Endothelial cell of umbilical vein (primary cell): ENCODE measurements around the gene MT1H.

ENCODE experiments used
- JUN ChIP-seq: IDR thresholded peaks from 2 replicates; pipeline ENCODE4 v1.6.1; 2011; ENCODE audit warnings: borderline replicate concordance, low read depth; ENCODE audit not compliant: insufficient read length, insufficient read depth
- TF ChIP-seq, protein P1 (sequence below), 2 donors: IDR thresholded peaks; 1 replicate in 1 of 2; 2 replicates in 1 of 2; pipeline ENCODE4 v1.5.1; 2011; ENCODE audit warnings: low read length in 2 of 2, mild to moderate bottlenecking in 2 of 2, moderate library complexity in 2 of 2, control low read depth in 1 of 2, inconsistent platforms in 1 of 2, low read depth in 1 of 2; ENCODE audit not compliant: insufficient read depth in 1 of 2; ENCODE audit errors: extremely low read depth in 1 of 2
- TF ChIP-seq, protein P2 (sequence below): IDR thresholded peaks from 2 replicates; pipeline ENCODE4 v1.6.1; 2011; ENCODE audit not compliant: insufficient read depth, insufficient read length

DNA sequence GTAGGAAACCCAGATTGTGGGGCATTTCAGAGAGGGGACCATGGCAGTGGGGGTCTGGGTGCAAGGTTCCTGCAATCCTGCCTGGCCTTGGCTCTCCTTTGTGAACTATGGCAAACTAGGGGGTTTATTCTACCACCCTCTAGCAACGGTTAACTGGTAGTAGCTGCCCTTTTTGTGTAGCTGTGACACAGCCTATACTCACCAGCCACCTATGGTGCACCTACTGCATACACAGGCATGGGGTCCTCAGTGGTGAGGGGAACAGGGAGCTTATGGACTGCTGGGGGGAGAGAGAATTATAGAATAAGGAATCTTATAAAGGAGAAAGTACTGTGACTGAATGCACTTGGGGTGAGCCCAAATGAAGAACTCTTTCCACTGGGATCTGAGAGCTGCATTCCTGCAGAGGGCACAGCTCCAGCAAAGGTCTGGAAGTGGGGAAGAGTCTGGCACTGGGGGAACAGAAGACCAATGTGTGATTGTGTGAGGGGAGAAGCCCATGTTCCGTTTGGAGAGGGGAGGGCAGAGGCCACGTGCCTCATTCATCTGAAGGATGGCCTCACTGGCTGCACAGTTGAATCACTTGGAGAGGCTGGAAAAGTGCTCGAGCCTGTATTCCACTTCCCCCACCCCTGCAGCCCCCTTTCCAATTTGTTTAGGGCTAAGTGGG is 14.8 kb downstream of the MT1H start:
- TF ChIP-seq, protein P1, sequence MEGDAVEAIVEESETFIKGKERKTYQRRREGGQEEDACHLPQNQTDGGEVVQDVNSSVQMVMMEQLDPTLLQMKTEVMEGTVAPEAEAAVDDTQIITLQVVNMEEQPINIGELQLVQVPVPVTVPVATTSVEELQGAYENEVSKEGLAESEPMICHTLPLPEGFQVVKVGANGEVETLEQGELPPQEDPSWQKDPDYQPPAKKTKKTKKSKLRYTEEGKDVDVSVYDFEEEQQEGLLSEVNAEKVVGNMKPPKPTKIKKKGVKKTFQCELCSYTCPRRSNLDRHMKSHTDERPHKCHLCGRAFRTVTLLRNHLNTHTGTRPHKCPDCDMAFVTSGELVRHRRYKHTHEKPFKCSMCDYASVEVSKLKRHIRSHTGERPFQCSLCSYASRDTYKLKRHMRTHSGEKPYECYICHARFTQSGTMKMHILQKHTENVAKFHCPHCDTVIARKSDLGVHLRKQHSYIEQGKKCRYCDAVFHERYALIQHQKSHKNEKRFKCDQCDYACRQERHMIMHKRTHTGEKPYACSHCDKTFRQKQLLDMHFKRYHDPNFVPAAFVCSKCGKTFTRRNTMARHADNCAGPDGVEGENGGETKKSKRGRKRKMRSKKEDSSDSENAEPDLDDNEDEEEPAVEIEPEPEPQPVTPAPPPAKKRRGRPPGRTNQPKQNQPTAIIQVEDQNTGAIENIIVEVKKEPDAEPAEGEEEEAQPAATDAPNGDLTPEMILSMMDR (IDR thresholded peaks at IDR 0.05; ENCODE audit: extremely low read depth in 1 of 2, insufficient read depth in 1 of 2, low read depth in 1 of 2, low read length in 2 of 2) = no peak
- TF ChIP-seq, protein P2, sequence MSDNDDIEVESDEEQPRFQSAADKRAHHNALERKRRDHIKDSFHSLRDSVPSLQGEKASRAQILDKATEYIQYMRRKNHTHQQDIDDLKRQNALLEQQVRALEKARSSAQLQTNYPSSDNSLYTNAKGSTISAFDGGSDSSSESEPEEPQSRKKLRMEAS = no peak
- TF ChIP-seq JUN = no peak
